OCI-LY3 (cell line): ENCODE results near the gene NAA60.

Experiments used
- H2AFZ ChIP-seq: fragments of 200-600, 300-600 bp; shearing (Covaris generic); 2 replicates; pipeline ENCODE4 v1.6.0; 2014; ENCODE audit warnings: antibody characterized with exemption, low read depth, low read length
- H3K27ac ChIP-seq: fragments of 200-600, 300-600 bp; sonication (generic); 2 replicates; pipeline ENCODE4 v1.5.1; 2014; ENCODE audit warnings: mild to moderate bottlenecking, low read length, moderate library complexity, mixed read lengths
- H3K27me3 ChIP-seq: fragments of 200-600, 300-600 bp; sonication (generic); 2 replicates; pipeline ENCODE4 v1.6.1; 2014; ENCODE audit warnings: low read depth, low read length, mixed read lengths
- H3K36me3 ChIP-seq: fragments of 200-600, 300-600 bp; sonication (generic); replicated peaks from 2 replicates; pipeline ENCODE3; 2014; ENCODE audit warnings: low read depth, low read length, mixed read lengths
- H3K4me1 ChIP-seq: fragments of 300-600, 200-600 bp; sonication (generic); 2 replicates; pipeline ENCODE4 v1.6.1; 2014; ENCODE audit warnings: low read length, mixed read lengths
- H3K4me2 ChIP-seq: fragments of 200-600, 300-600 bp; sonication (generic); 2 replicates; pipeline ENCODE4 v1.6.1; 2014; ENCODE audit warnings: low read length, mixed read lengths
- H3K4me3 ChIP-seq: fragments of 300-600, 200-600 bp; sonication (generic); 2 replicates; pipeline ENCODE4 v1.5.1; 2014; ENCODE audit warnings: antibody characterized with exemption, mild to moderate bottlenecking, low read length, moderate library complexity
- H3K79me2 ChIP-seq: fragments of 300-600, 200-600 bp; shearing (Covaris generic); 2 replicates; pipeline ENCODE4 v1.6.1; 2014; ENCODE audit warnings: mild to moderate bottlenecking, low read length, mixed read lengths
- H3K9ac ChIP-seq: fragments of 300-600, 200-600 bp; shearing (Covaris generic); 2 replicates; pipeline ENCODE4 v1.6.0; 2014; ENCODE audit warnings: mild to moderate bottlenecking, low read length, moderate library complexity
- H3K9me3 ChIP-seq: fragments of 200-600, 300-600 bp; shearing (Covaris generic); 2 replicates; pipeline ENCODE4 v1.6.1; 2014; ENCODE audit warnings: low read length, mixed read lengths; ENCODE audit not compliant: insufficient read depth
- H4K20me1 ChIP-seq: fragments of 200-600, 300-600 bp; sonication (generic); 2 replicates; pipeline ENCODE4 v1.6.1; 2016; ENCODE audit warnings: low read length, mixed read lengths; ENCODE audit not compliant: insufficient read depth
- CTCF ChIP-seq: fragments of 200-600, 300-600 bp; sonication (generic); IDR thresholded peaks from 2 replicates; pipeline ENCODE4 v1.5.1; 2014; ENCODE audit warnings: antibody characterized with exemption, low read length, low read depth
- EZH2phosphoT487 ChIP-seq: fragments of 200-600 bp; shearing (Covaris generic); IDR thresholded peaks from 2 replicates; pipeline ENCODE4 v1.6.1; 2018; ENCODE audit warnings: antibody characterized with exemption, mixed run types, low read depth

The NAA60 gene

GRCh38 chr16:3401719-3402397 lies 41.6 kb upstream of the NAA60 start:
- H3K9ac ChIP-seq = peak overlapping the region; percentile 60
- TF ChIP-seq EZH2phosphoT487 (no peak), CTCF (no peak)
- H2AFZ ChIP-seq = no peak overlapping the region
- no peaks in the 10 kb centered on the region for H4K20me1 ChIP-seq
- H3K27me3 ChIP-seq = no peaks in the 10 kb centered on the region
- peaks cover 8% of the 10 kb centered on the region for H3K4me1 ChIP-seq
- H3K4me2 ChIP-seq = peak overlapping the region; percentile 72
- peaks cover 60% of the 10 kb centered on the region for H3K36me3 ChIP-seq
- H3K27ac ChIP-seq = no peak overlapping the region
- peaks cover 48% of the 10 kb centered on the region for H3K79me2 ChIP-seq
- peaks cover 15% of the 10 kb centered on the region; the same call in 1 of the 2 replicates for H3K9me3 ChIP-seq
- H3K4me3 ChIP-seq = peak overlapping the region; percentile 81

GRCh38 chr16:3408561-3409197 lies 34.8 kb upstream of the NAA60 start:
- Histone ChIP-seq H3K4me2 (no peak overlapping the region), H3K9ac (no peak overlapping the region), H3K27ac (no peak overlapping the region), H3K4me3 (no peak overlapping the region), H3K4me1 (no peaks in the 10 kb centered on the region), H3K9me3 (peaks cover 35% of the 10 kb centered on the region), H3K27me3 (no peaks in the 10 kb centered on the region), H4K20me1 (no peaks in the 10 kb centered on the region), H2AFZ (no peak overlapping the region), H3K79me2 (no peaks in the 10 kb centered on the region), H3K36me3 (peaks cover 78% of the 10 kb centered on the region)
- TF ChIP-seq CTCF = no peak
- TF ChIP-seq EZH2phosphoT487 = no peak

GRCh38 chr16:3413730-3414379 lies 29.6 kb upstream of the NAA60 start:
- Histone ChIP-seq H3K36me3 (peaks cover 30% of the 10 kb centered on the region), H3K4me3 (no peak overlapping the region)

More at GRCh38 chr16:3413730-3414379, 29.6 kb upstream of the NAA60 start:
- Histone ChIP-seq H3K27ac (no peak overlapping the region), H3K4me1 (no peaks in the 10 kb centered on the region), H2AFZ (no peak overlapping the region), H3K9ac (no peak overlapping the region), H4K20me1 (no peaks in the 10 kb centered on the region), H3K27me3 (no peaks in the 10 kb centered on the region), H3K79me2 (no peaks in the 10 kb centered on the region), H3K4me2 (no peak overlapping the region), H3K9me3 (peaks cover 12% of the 10 kb centered on the region)
- TF ChIP-seq CTCF = no peak
- no peak for TF ChIP-seq EZH2phosphoT487
